ENCODE data around the gene OR10V1.
A peak's percentile ranks its signal among the peaks of the same experiment; 100 is the strongest.

Gene OR10V1

GRCh38 chr11:59758401-59759037, 44.9 kb upstream of the OR10V1 start:
- Histone ChIP-seq H2AK5ac (ENCODE audit: low read depth, low read length) (no peak overlapping the region), H2AFZ (ENCODE audit: low read length) (no peak overlapping the region), H3K14ac (ENCODE audit: low read length) (no peak overlapping the region), H3K18ac (ENCODE audit: low read length) (no peak overlapping the region), H2BK120ac (ENCODE audit: low read depth, low read length) (no peak overlapping the region), H3K79me1 (ENCODE audit: low read depth, low read length) (no peaks in the 10 kb centered on the region), H3K4me1 (ENCODE audit: control insufficient read depth in 2 of 2, insufficient read depth in 1 of 2, low read depth in 1 of 2, low read length in 2 of 2) (peaks cover 0 to 12% of the 10 kb centered on the region in 2 donors), H2BK12ac (ENCODE audit: low read length) (no peak overlapping the region), H3K4me3 (ENCODE audit: low read length in 2 of 2) (no peak overlapping the region), H2BK5ac (ENCODE audit: low read length) (no peak overlapping the region), H2BK15ac (ENCODE audit: low read length) (no peak overlapping the region), H4K91ac (ENCODE audit: low read depth, low read length, poor library complexity) (no peak overlapping the region), H3K4me2 (ENCODE audit: insufficient read depth, low read length, poor library complexity, severe bottlenecking) (no peak overlapping the region), H3K9ac (ENCODE audit: low read depth, low read length, poor library complexity) (no peak overlapping the region), H3K36me3 (replicated peaks in 1 of 2; ENCODE audit: control insufficient read depth in 2 of 2, insufficient read depth in 2 of 2, low read length in 2 of 2) (no peaks in the 10 kb centered on the region), H3K27ac (replicated peaks; ENCODE audit: low read length) (no peak overlapping the region), H4K8ac (ENCODE audit: low read depth, low read length) (no peak overlapping the region), H3K9me3 (replicated peaks in 1 of 2; ENCODE audit: control insufficient read depth in 2 of 2, insufficient read depth in 1 of 2, low read depth in 1 of 2, low read length in 2 of 2) (no peaks in the 10 kb centered on the region), H3K23ac (ENCODE audit: low read depth, low read length, poor library complexity) (no peak overlapping the region), H3K4ac (ENCODE audit: low read length) (no peak overlapping the region), H3K27me3 (ENCODE audit: control insufficient read depth in 3 of 3, insufficient read depth in 3 of 3, low read depth in 1 of 3, low read length in 3 of 3) (peaks cover 0 to 60% (median 0%) of the 10 kb centered on the region in 3 experiments)
- DNase-seq (ENCODE audit: low spot score), result no peak
- no CpG with 5 or more reads among the region's 4 CpGs for WGBS, 2 donors (ENCODE audit: extremely low coverage in 2 of 2, insufficient read length in 2 of 2, insufficient replicate concordance in 1 of 2)

GRCh38 chr11:59756845-59757244, 43.2 kb upstream of the OR10V1 start:
- H3K27ac ChIP-seq (replicated peaks; ENCODE audit: low read length), result no peak overlapping the region
- DNase-seq (ENCODE audit: low spot score), result no peak
- H2BK120ac ChIP-seq (ENCODE audit: low read depth, low read length), result no peak overlapping the region
- no peak overlapping the region for H2BK15ac ChIP-seq (ENCODE audit: low read length)
- H3K4me3 ChIP-seq (ENCODE audit: low read length in 2 of 2), result no peak overlapping the region
- no peak overlapping the region for H2BK5ac ChIP-seq (ENCODE audit: low read length)
- no peak overlapping the region for H3K4me2 ChIP-seq (ENCODE audit: insufficient read depth, low read length, poor library complexity, severe bottlenecking)
- H3K9me3 ChIP-seq (replicated peaks in 1 of 2; ENCODE audit: control insufficient read depth in 2 of 2, insufficient read depth in 1 of 2, low read depth in 1 of 2, low read length in 2 of 2), result no peaks in the 10 kb centered on the region
- H3K79me1 ChIP-seq (ENCODE audit: low read depth, low read length), result no peaks in the 10 kb centered on the region
- H2AFZ ChIP-seq (ENCODE audit: low read length), result no peak overlapping the region
- no peak overlapping the region for H2BK12ac ChIP-seq (ENCODE audit: low read length)
- no peak overlapping the region for H3K18ac ChIP-seq (ENCODE audit: low read length)
- no peak overlapping the region for H3K14ac ChIP-seq (ENCODE audit: low read length)
- H4K91ac ChIP-seq (ENCODE audit: low read depth, low read length, poor library complexity), result no peak overlapping the region
- H3K23ac ChIP-seq (ENCODE audit: low read depth, low read length, poor library complexity), result no peak overlapping the region
- no peak overlapping the region for H4K8ac ChIP-seq (ENCODE audit: low read depth, low read length)
- no CpG with 5 or more reads among the region's 4 CpGs for WGBS, 2 donors (ENCODE audit: extremely low coverage in 2 of 2, insufficient read length in 2 of 2, insufficient replicate concordance in 1 of 2)
- peaks cover 0 to 60% (median 0%) of the 10 kb centered on the region in 3 experiments for H3K27me3 ChIP-seq (ENCODE audit: control insufficient read depth in 3 of 3, insufficient read depth in 3 of 3, low read depth in 1 of 3, low read length in 3 of 3)
- no peaks in the 10 kb centered on the region for H3K36me3 ChIP-seq (replicated peaks in 1 of 2; ENCODE audit: control insufficient read depth in 2 of 2, insufficient read depth in 2 of 2, low read length in 2 of 2)
- H3K9ac ChIP-seq (ENCODE audit: low read depth, low read length, poor library complexity), result no peak overlapping the region
- no peak overlapping the region for H2AK5ac ChIP-seq (ENCODE audit: low read depth, low read length)
- peaks cover 0 to 12% of the 10 kb centered on the region in 2 donors for H3K4me1 ChIP-seq (ENCODE audit: control insufficient read depth in 2 of 2, insufficient read depth in 1 of 2, low read depth in 1 of 2, low read length in 2 of 2)
- H3K4ac ChIP-seq (ENCODE audit: low read length), result no peak overlapping the region

- H3K36me3 ChIP-seq (replicated peaks in 1 of 2; ENCODE audit: control insufficient read depth in 2 of 2, insufficient read depth in 2 of 2, low read length in 2 of 2), result no peaks in the 10 kb centered on the region
- no peak overlapping the region for H3K4me3 ChIP-seq (ENCODE audit: low read length in 2 of 2)
- H2AK5ac ChIP-seq (ENCODE audit: low read depth, low read length), result no peak overlapping the region
- H3K18ac ChIP-seq (ENCODE audit: low read length), result no peak overlapping the region
- peaks cover 0 to 60% (median 0%) of the 10 kb centered on the region in 3 experiments for H3K27me3 ChIP-seq (ENCODE audit: control insufficient read depth in 3 of 3, insufficient read depth in 3 of 3, low read depth in 1 of 3, low read length in 3 of 3)
- no peak overlapping the region for H2BK5ac ChIP-seq (ENCODE audit: low read length)
- no peak overlapping the region for H2AFZ ChIP-seq (ENCODE audit: low read length)
- H4K8ac ChIP-seq (ENCODE audit: low read depth, low read length), result no peak overlapping the region
- no peak overlapping the region for H3K27ac ChIP-seq (replicated peaks; ENCODE audit: low read length)
- H3K14ac ChIP-seq (ENCODE audit: low read length), result no peak overlapping the region
- no peak overlapping the region for H2BK120ac ChIP-seq (ENCODE audit: low read depth, low read length)
- H2BK12ac ChIP-seq (ENCODE audit: low read length), result no peak overlapping the region
- H3K4me1 ChIP-seq (ENCODE audit: control insufficient read depth in 2 of 2, insufficient read depth in 1 of 2, low read depth in 1 of 2, low read length in 2 of 2), result peaks cover 0 to 12% of the 10 kb centered on the region in 2 donors
- H3K9me3 ChIP-seq (replicated peaks in 1 of 2; ENCODE audit: control insufficient read depth in 2 of 2, insufficient read depth in 1 of 2, low read depth in 1 of 2, low read length in 2 of 2), result no peaks in the 10 kb centered on the region
- no peak for DNase-seq (ENCODE audit: low spot score)
- no peak overlapping the region for H3K4ac ChIP-seq (ENCODE audit: low read length)
- no CpG with 5 or more reads among the region's 3 CpGs for WGBS, 2 donors (ENCODE audit: extremely low coverage in 2 of 2, insufficient read length in 2 of 2, insufficient replicate concordance in 1 of 2)
- no peak overlapping the region for H3K23ac ChIP-seq (ENCODE audit: low read depth, low read length, poor library complexity)
- H3K4me2 ChIP-seq (ENCODE audit: insufficient read depth, low read length, poor library complexity, severe bottlenecking), result no peak overlapping the region
- no peak overlapping the region for H2BK15ac ChIP-seq (ENCODE audit: low read length)
- no peak overlapping the region for H3K9ac ChIP-seq (ENCODE audit: low read depth, low read length, poor library complexity)
- no peak overlapping the region for H4K91ac ChIP-seq (ENCODE audit: low read depth, low read length, poor library complexity)
- H3K79me1 ChIP-seq (ENCODE audit: low read depth, low read length), result no peaks in the 10 kb centered on the region
These were observed 42.9 kb upstream of the OR10V1 start for GRCh38 chr11:59756558-59756840.

GRCh38 chr11:59755701-59756557, 42.3 kb upstream of the OR10V1 start:
- H4K91ac ChIP-seq (ENCODE audit: low read depth, low read length, poor library complexity), result no peak overlapping the region
- peak overlapping the region; percentile 47 to 97 for H3K4me3 ChIP-seq (ENCODE audit: low read length in 2 of 2)
- no peak overlapping the region for H3K23ac ChIP-seq (ENCODE audit: low read depth, low read length, poor library complexity)
- H3K79me1 ChIP-seq (ENCODE audit: low read depth, low read length), result no peaks in the 10 kb centered on the region
- H3K4me1 ChIP-seq (ENCODE audit: control insufficient read depth in 2 of 2, insufficient read depth in 1 of 2, low read depth in 1 of 2, low read length in 2 of 2), result peaks cover 0 to 12% of the 10 kb centered on the region in 2 donors
- H3K27ac ChIP-seq (replicated peaks; ENCODE audit: low read length), result no peak overlapping the region
- H2AK5ac ChIP-seq (ENCODE audit: low read depth, low read length), result no peak overlapping the region
- H3K4ac ChIP-seq (ENCODE audit: low read length), result no peak overlapping the region
- H3K18ac ChIP-seq (ENCODE audit: low read length), result peak overlapping the region; percentile 95
- peak; percentile 51 for DNase-seq (ENCODE audit: low spot score)
- H3K27me3 ChIP-seq (ENCODE audit: control insufficient read depth in 3 of 3, insufficient read depth in 3 of 3, low read depth in 1 of 3, low read length in 3 of 3), result peaks cover 0 to 58% (median 0%) of the 10 kb centered on the region in 3 experiments
- H2BK15ac ChIP-seq (ENCODE audit: low read length), result no peak overlapping the region
- WGBS, 2 donors (ENCODE audit: extremely low coverage in 2 of 2, insufficient read length in 2 of 2, insufficient replicate concordance in 1 of 2), result no CpG with 5 or more reads among the region's 23 CpGs
- H2BK12ac ChIP-seq (ENCODE audit: low read length), result no peak overlapping the region
- H4K8ac ChIP-seq (ENCODE audit: low read depth, low read length), result no peak overlapping the region
- peak overlapping the region; percentile 6 for H2BK5ac ChIP-seq (ENCODE audit: low read length)
- H3K14ac ChIP-seq (ENCODE audit: low read length), result no peak overlapping the region
- H3K9me3 ChIP-seq (replicated peaks in 1 of 2; ENCODE audit: control insufficient read depth in 2 of 2, insufficient read depth in 1 of 2, low read depth in 1 of 2, low read length in 2 of 2), result no peaks in the 10 kb centered on the region
- H2AFZ ChIP-seq (ENCODE audit: low read length), result peak overlapping the region; percentile 93
- H2BK120ac ChIP-seq (ENCODE audit: low read depth, low read length), result no peak overlapping the region
- H3K36me3 ChIP-seq (replicated peaks in 1 of 2; ENCODE audit: control insufficient read depth in 2 of 2, insufficient read depth in 2 of 2, low read length in 2 of 2), result no peaks in the 10 kb centered on the region
- peak overlapping the region; percentile 53 for H3K9ac ChIP-seq (ENCODE audit: low read depth, low read length, poor library complexity)
- H3K4me2 ChIP-seq (ENCODE audit: insufficient read depth, low read length, poor library complexity, severe bottlenecking), result peak overlapping the region; percentile 88
